ENCODE results near the gene CMC4. TPM values are rescaled to one million over a fixed set of nuclear protein-coding genes. Genes with fewer than 3 reads are reported as not detected.
A peak's percentile ranks its signal among the peaks of the same experiment; 100 is the strongest.

The CMC4 gene
- polyA plus RNA-seq, 2 of the 4 experiments (the other 2 are of a cell fraction): 15.1 to 16.9 TPM

GRCh38 chrX:155056877-155057792 lies 13.8 kb downstream of the CMC4 start (continued):
- TF ChIP-seq NPAS2 (CRISPR knock-in tag; IDR thresholded peaks at IDR 0.05; ENCODE audit: borderline replicate concordance) (no peak), ELK1 (IDR thresholded peaks at IDR 0.05; ENCODE audit: low read depth, low read length) (no peak), REST (IDR thresholded peaks at IDR 0.05) (peak; percentile 57; the same call in 1 of the 2 replicates), GATA3 (IDR thresholded peaks at IDR 0.05; ENCODE audit: borderline replicate concordance) (no peak), HOXA7 (CRISPR knock-in tag; IDR thresholded peaks at IDR 0.05) (no peak), POLR2A (IDR thresholded peaks at IDR 0.05; ENCODE audit: low read length) (no peak), TP53 (CRISPR knock-in tag; IDR thresholded peaks at IDR 0.05) (no peak), EHMT2 (IDR thresholded peaks at IDR 0.05; ENCODE audit: low read depth) (no peak), NFE2L2 (conservative IDR thresholded peaks at IDR 0.05; ENCODE audit: low read length) (no peak), NR3C1 (IDR thresholded peaks at IDR 0.05) (no peak), PBX3 (IDR thresholded peaks at IDR 0.05) (no peak)

- 0 out of 3 replicates have a peak overlapping the region, but pooled peaks have one; percentile 72 for H3K4me2 ChIP-seq
- no peaks in the 10 kb centered on the region for H3K9me3 ChIP-seq
- WGBS (ENCODE audit: missing lambda C conversion rate): 78% methylated on average over 1 of the region's 1 CpG
- ChIA-PET POLR2A (interaction anchor here (2.2 kb wide), 1 partner anchor 29 kb away, joined by 7 read pairs; the partner anchor contains the start of gene FUNDC2), CTCF (interaction anchor here (0.7 to 4.2 kb wide), 16 partner anchors 10 to 139 kb away, joined by 3 to 35 read pairs (median 6); partner anchors contain the start of genes CMC4, FUNDC2 and MTCP1)
- FAIRE-seq (no peak), DNase-seq (ENCODE audit: low read depth in 1 of 2, low spot score in 1 of 2) (no peak), ATAC-seq (no peak)
- no peak overlapping the region for H3K4me3 ChIP-seq
- peaks cover 29% of the 10 kb centered on the region for H3K4me1 ChIP-seq
- H3K27ac ChIP-seq: no peak overlapping the region
- no peak for TF ChIP-seq MYC (IDR thresholded peaks at IDR 0.05; ENCODE audit: borderline replicate concordance, low read length)
- TF ChIP-seq POLR2AphosphoS2 (conservative IDR thresholded peaks at IDR 0.05; ENCODE audit: low read length): no peak
- no peak for TF ChIP-seq NFE2L2 (conservative IDR thresholded peaks at IDR 0.05; ENCODE audit: low read length)
- no peak for TF ChIP-seq NR3C1 (IDR thresholded peaks at IDR 0.05)
- TF ChIP-seq KDM5A (IDR thresholded peaks at IDR 0.05): no peak
- no peak for TF ChIP-seq TP53 (CRISPR knock-in tag; IDR thresholded peaks at IDR 0.05)
- no peak for TF ChIP-seq CEBPB (IDR thresholded peaks at IDR 0.05)
- TF ChIP-seq ZC3H11A (IDR thresholded peaks at IDR 0.05): no peak
- TF ChIP-seq PBX3 (IDR thresholded peaks at IDR 0.05): no peak
- no peak for TF ChIP-seq CTCF (IDR thresholded peaks at IDR 0.05)
- TF ChIP-seq ATOH8 (CRISPR knock-in tag; IDR thresholded peaks at IDR 0.05; ENCODE audit: low read depth): no peak
- no peak for TF ChIP-seq MAX (IDR thresholded peaks at IDR 0.05)
- TF ChIP-seq ELK1 (IDR thresholded peaks at IDR 0.05; ENCODE audit: low read depth, low read length): no peak
- no peak for TF ChIP-seq FOXS1 (CRISPR knock-in tag; IDR thresholded peaks at IDR 0.05)
- TF ChIP-seq CHD4 (IDR thresholded peaks at IDR 0.05; ENCODE audit: borderline replicate concordance): no peak
- TF ChIP-seq MAZ (IDR thresholded peaks at IDR 0.05; ENCODE audit: borderline replicate concordance, low read depth, low read length): no peak
- no peak for TF ChIP-seq HDAC2 (IDR thresholded peaks at IDR 0.05)
- no peak for TF ChIP-seq BHLHE40 (IDR thresholded peaks at IDR 0.05; ENCODE audit: low read depth, low read length)
Observed at GRCh38 chrX:155056471-155056870, 14.5 kb downstream of the CMC4 start.

Data from A549 (cell line).